Prostate gland (tissue), 2 donors: ENCODE measurements around the gene CPNE4.

Experiments used
- POLR2A ChIP-seq: fragments of 450-650 bp; IDR thresholded peaks from one replicate; pipeline ENCODE4 v1.6.1; 2016; ENCODE audit warnings: antibody characterized with exemption, mild to moderate bottlenecking
- TF ChIP-seq, protein P1 (sequence below), 4 experiments: fragments of 200-600 bp in 2 of 4; fragments of 450-650 bp in 2 of 4; sonication (generic) in 2 of 4; IDR thresholded peaks; 1 replicate in 3 of 4; 2 replicates in 1 of 4; pipeline ENCODE4 v1.5.1; 2016 to 2019; ENCODE audit warnings: antibody characterized with exemption in 4 of 4, mild to moderate bottlenecking in 2 of 4, moderate library complexity in 2 of 4

DNA sequence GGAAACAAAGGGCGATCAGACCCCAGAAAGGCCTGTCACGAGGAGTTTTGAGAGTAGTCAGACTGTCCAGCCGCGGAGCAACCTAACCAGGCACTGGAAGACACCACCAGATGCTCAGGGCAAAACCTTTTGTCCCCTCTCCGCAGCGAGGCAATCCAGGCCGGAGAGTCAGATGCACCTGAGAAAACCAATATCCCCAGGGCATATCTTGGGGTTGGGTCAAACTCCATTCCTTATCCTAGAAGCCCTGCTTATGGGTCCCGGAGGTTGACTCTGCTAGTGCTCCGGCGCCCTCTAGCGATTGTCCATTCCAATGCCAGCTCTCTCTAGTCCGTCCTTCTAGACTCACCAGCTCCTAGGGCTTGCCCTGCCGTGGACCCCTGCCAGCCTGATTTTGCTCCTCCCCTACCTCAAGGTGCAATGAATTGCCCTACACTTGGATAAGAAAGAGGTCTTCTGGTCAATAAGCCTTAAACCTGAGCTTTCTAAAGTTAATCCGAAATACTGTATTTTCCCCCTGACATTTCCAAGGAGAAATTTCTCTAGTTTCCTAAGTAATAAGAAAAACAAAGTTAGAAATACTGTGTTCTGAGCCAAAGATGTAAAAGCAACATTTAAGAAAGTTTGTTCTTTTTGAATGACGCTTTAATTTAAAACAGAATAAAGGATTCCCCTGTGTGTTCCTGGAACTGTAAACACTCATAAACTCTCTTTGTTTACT lies 5.5 kb downstream of the CPNE4 start:
- TF ChIP-seq POLR2A, result no peak
- TF ChIP-seq, protein P1, sequence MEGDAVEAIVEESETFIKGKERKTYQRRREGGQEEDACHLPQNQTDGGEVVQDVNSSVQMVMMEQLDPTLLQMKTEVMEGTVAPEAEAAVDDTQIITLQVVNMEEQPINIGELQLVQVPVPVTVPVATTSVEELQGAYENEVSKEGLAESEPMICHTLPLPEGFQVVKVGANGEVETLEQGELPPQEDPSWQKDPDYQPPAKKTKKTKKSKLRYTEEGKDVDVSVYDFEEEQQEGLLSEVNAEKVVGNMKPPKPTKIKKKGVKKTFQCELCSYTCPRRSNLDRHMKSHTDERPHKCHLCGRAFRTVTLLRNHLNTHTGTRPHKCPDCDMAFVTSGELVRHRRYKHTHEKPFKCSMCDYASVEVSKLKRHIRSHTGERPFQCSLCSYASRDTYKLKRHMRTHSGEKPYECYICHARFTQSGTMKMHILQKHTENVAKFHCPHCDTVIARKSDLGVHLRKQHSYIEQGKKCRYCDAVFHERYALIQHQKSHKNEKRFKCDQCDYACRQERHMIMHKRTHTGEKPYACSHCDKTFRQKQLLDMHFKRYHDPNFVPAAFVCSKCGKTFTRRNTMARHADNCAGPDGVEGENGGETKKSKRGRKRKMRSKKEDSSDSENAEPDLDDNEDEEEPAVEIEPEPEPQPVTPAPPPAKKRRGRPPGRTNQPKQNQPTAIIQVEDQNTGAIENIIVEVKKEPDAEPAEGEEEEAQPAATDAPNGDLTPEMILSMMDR (IDR thresholded peaks at IDR 0.05), result peak; percentile 45 to 71 (median 66)
